GM12872 (cell line): ENCODE measurements around the gene LAG3.

ENCODE experiments used
- CTCF ChIP-seq: IDR thresholded peaks from 3 replicates; pipeline ENCODE4 v1.5.1; 2011; ENCODE audit warnings: low read depth, mild to moderate bottlenecking, low read length, moderate library complexity; ENCODE audit not compliant: insufficient read depth

Gene LAG3

GRCh38 chr12:6750506-6750905, 21.8 kb upstream of the LAG3 start:
- TF ChIP-seq CTCF = no peak

- no peak for TF ChIP-seq CTCF
These were observed 20.6 kb upstream of the LAG3 start for GRCh38 chr12:6751767-6752166.

- TF ChIP-seq CTCF = no peak
These were observed 20.0 kb upstream of the LAG3 start for GRCh38 chr12:6752167-6752920.

GRCh38 chr12:6752921-6753771, 19.2 kb upstream of the LAG3 start, which contains the start of gene MLF2:
TSS of gene MLF2 (minus strand) at chr12:6753141. CDS start at chr12:6752334, 807 bp downstream.
- TF ChIP-seq CTCF = no peak; the same call in 2 of the 3 replicates

- peak; percentile 95; the same call in 2 of the 3 replicates for TF ChIP-seq CTCF
These were observed 18.5 kb upstream of the LAG3 start for GRCh38 chr12:6753772-6754356.

- no peak for TF ChIP-seq CTCF
These were observed 17.9 kb upstream of the LAG3 start for GRCh38 chr12:6754411-6754810.
